ENCODE measurements around the gene HMGB3.
A peak's percentile ranks its signal among the peaks of the same experiment; 100 is the strongest.
"Not testable (repeated sequence)": the region's sequence is repeated elsewhere in the genome, so short reads cannot be mapped to it uniquely, and the experiment has no call there.

HMGB3 gene

GRCh38 chrX:150980186-150980585, 2.9 kb upstream of the HMGB3 start:
- Histone ChIP-seq H3K4me1 (ENCODE audit: control insufficient read depth in 1 of 2, insufficient read depth in 2 of 2, low read length in 2 of 2) (no peaks in the 10 kb centered on the region), H3K27me3 (ENCODE audit: low read depth, low read length) (no peaks in the 10 kb centered on the region), H3K4me3 (ENCODE audit: low read depth in 1 of 2, low read length in 2 of 2) (no peak overlapping the region), H3K27ac (ENCODE audit: low read length) (no peak overlapping the region), H3K9me3 (ENCODE audit: control insufficient read depth in 1 of 2, low read length in 2 of 2) (no peaks in the 10 kb centered on the region), H3K36me3 (ENCODE audit: control insufficient read depth in 1 of 2, insufficient read depth in 2 of 2, low read length in 2 of 2) (no peaks in the 10 kb centered on the region)

- H3K27ac ChIP-seq (ENCODE audit: low read length), result no peak overlapping the region
- H3K27me3 ChIP-seq (ENCODE audit: low read depth, low read length), result no peaks in the 10 kb centered on the region
- no peaks in the 10 kb centered on the region for H3K4me1 ChIP-seq (ENCODE audit: control insufficient read depth in 1 of 2, insufficient read depth in 2 of 2, low read length in 2 of 2)
- no peaks in the 10 kb centered on the region for H3K36me3 ChIP-seq (ENCODE audit: control insufficient read depth in 1 of 2, insufficient read depth in 2 of 2, low read length in 2 of 2)
- no peak overlapping the region for H3K4me3 ChIP-seq (ENCODE audit: low read depth in 1 of 2, low read length in 2 of 2)
- H3K9me3 ChIP-seq (ENCODE audit: control insufficient read depth in 1 of 2, low read length in 2 of 2), result no peaks in the 10 kb centered on the region
Observed at GRCh38 chrX:150980711-150981110, 2.4 kb upstream of the HMGB3 start.

DNA sequence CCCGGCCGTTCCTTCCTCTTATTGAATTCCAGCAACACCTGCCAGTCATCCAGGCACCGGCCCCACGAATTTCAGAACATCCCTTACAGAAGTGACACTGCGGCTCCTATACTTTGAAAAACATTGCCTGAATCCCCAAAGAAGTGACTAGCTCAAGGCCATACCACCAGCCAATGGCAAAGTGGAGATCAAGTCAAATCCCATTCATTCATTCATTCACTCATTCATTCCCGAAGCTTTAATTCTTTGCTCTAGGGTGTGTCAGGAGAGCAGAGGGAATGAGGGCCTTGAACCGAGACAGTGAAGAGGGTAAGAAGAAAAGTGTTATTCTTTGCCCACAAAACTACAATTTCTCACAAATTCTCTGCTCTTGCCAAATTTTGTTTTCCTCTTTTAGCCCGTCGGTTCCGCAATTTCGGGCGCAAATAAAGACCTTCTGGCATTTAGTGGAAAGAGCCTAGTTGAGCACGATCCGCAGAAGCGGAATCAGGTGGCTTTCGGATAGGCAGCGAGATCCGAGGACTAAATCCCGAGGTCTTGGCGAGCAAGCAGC, 824 bp upstream of the HMGB3 start:
- Histone ChIP-seq H3K4me1 (ENCODE audit: control insufficient read depth in 1 of 2, insufficient read depth in 2 of 2, low read length in 2 of 2) (no peaks in the 10 kb centered on the region), H3K27ac (ENCODE audit: low read length) (no peak overlapping the region), H3K27me3 (ENCODE audit: low read depth, low read length) (no peaks in the 10 kb centered on the region), H3K36me3 (ENCODE audit: control insufficient read depth in 1 of 2, insufficient read depth in 2 of 2, low read length in 2 of 2) (no peaks in the 10 kb centered on the region), H3K4me3 (ENCODE audit: low read depth in 1 of 2, low read length in 2 of 2) (peak overlapping the region; percentile 56 to 68), H3K9me3 (ENCODE audit: control insufficient read depth in 1 of 2, low read length in 2 of 2) (no peaks in the 10 kb centered on the region)

DNA sequence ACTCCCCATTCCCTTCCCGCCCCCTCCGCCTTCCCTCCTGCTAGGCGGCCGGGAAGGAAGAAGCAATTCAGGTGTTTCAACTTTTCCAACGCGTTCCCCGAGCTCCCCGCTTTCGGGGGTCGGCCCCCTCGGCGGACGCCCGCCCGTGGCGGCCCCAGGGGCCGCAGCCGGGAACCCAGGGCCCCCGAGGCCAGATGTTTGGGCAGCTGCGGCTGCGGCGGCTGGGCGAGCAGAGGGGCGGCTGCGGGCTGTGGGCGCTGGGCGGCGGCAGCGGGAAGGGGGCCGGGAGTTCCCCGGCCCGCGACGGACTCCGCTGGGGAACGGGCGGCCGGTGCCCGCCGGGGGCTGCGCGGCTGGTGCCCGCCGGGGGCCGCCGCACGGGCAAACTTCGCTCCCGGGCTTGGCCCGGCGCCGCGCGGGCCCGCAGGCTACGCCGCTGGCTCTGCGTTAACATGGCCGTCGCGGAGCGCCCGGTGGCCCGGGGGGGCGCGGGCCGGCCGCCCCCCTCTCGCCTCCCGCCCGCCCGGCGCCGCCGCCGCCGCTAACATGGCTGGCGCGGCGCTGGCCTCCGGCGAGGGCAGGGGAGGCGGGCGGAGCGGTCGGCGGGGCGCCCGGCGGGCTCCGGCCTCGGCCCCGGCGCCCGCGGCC, 510 bp downstream of the HMGB3 start:
- Histone ChIP-seq H3K36me3 (ENCODE audit: control insufficient read depth in 1 of 2, insufficient read depth in 2 of 2, low read length in 2 of 2) (no peaks in the 10 kb centered on the region), H3K9me3 (ENCODE audit: control insufficient read depth in 1 of 2, low read length in 2 of 2) (no peaks in the 10 kb centered on the region), H3K27ac (ENCODE audit: low read length) (no peak overlapping the region), H3K4me1 (ENCODE audit: control insufficient read depth in 1 of 2, insufficient read depth in 2 of 2, low read length in 2 of 2) (no peaks in the 10 kb centered on the region), H3K27me3 (ENCODE audit: low read depth, low read length) (no peaks in the 10 kb centered on the region), H3K4me3 (ENCODE audit: low read depth in 1 of 2, low read length in 2 of 2) (no peak overlapping the region)

DNA sequence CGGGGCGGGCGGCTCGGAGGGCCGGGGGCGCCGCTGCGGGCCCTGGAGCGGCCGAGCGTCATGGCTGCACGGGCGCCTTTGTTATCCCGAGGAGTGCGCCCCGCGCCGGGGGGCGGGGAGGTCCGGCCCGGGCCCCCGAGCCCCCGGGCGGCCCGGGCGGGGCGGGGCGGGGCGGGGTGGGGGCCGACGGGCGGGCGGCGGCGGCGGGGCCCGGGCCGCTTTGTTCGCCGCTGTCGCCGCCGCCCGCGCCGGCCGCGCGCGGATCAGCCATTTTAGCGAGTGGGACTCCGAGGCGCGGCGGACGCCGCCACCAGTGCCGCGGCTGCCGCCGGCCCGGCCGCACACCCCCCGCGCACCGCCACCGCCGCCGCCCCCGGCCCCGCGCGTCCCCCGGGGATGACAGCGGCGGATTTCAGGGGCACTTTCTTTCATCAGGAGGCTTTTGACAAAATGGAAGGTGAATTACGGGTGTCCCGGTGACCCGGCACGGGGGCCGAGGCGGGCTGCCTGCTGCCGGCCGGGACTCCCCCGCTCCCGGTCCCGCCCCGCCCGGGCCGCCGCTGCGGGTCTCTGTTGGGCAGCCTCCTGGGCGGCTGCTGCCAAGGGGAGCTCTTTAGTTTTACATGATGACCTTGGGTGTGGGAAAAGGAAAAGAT, 1.2 kb downstream of the HMGB3 start:
- Histone ChIP-seq H3K27me3 (ENCODE audit: low read depth, low read length) (no peaks in the 10 kb centered on the region), H3K4me3 (ENCODE audit: low read depth in 1 of 2, low read length in 2 of 2) (peak overlapping the region; percentile 33 to 63), H3K36me3 (ENCODE audit: control insufficient read depth in 1 of 2, insufficient read depth in 2 of 2, low read length in 2 of 2) (no peaks in the 10 kb centered on the region)

DNA sequence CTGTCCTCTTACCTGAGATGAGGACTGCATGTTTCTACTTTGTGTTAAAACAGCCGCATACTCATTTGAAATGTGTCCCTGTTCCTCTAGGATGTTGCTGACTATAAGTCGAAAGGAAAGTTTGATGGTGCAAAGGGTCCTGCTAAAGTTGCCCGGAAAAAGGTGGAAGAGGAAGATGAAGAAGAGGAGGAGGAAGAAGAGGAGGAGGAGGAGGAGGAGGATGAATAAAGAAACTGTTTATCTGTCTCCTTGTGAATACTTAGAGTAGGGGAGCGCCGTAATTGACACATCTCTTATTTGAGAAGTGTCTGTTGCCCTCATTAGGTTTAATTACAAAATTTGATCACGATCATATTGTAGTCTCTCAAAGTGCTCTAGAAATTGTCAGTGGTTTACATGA, 4.6 kb downstream of the HMGB3 start:
- H3K27ac ChIP-seq (ENCODE audit: low read length); H3K27me3 ChIP-seq (ENCODE audit: low read depth, low read length); H3K9me3 ChIP-seq (ENCODE audit: control insufficient read depth in 1 of 2, low read length in 2 of 2); H3K36me3 ChIP-seq (ENCODE audit: control insufficient read depth in 1 of 2, insufficient read depth in 2 of 2, low read length in 2 of 2); H3K4me3 ChIP-seq (ENCODE audit: low read depth in 1 of 2, low read length in 2 of 2); H3K4me1 ChIP-seq (ENCODE audit: control insufficient read depth in 1 of 2, insufficient read depth in 2 of 2, low read length in 2 of 2): not testable (repeated sequence)

More for the DNA sequence above, 1.2 kb downstream of the HMGB3 start:
- Histone ChIP-seq H3K27ac (ENCODE audit: low read length) (no peak overlapping the region), H3K4me1 (ENCODE audit: control insufficient read depth in 1 of 2, insufficient read depth in 2 of 2, low read length in 2 of 2) (no peaks in the 10 kb centered on the region), H3K9me3 (ENCODE audit: control insufficient read depth in 1 of 2, low read length in 2 of 2) (no peaks in the 10 kb centered on the region)

- Histone ChIP-seq H3K27ac (ENCODE audit: low read length) (no peak overlapping the region), H3K9me3 (ENCODE audit: control insufficient read depth in 1 of 2, low read length in 2 of 2) (no peaks in the 10 kb centered on the region), H3K4me3 (ENCODE audit: low read depth in 1 of 2, low read length in 2 of 2) (no peak overlapping the region), H3K36me3 (ENCODE audit: control insufficient read depth in 1 of 2, insufficient read depth in 2 of 2, low read length in 2 of 2) (no peaks in the 10 kb centered on the region), H3K4me1 (ENCODE audit: control insufficient read depth in 1 of 2, insufficient read depth in 2 of 2, low read length in 2 of 2) (no peaks in the 10 kb centered on the region), H3K27me3 (ENCODE audit: low read depth, low read length) (no peaks in the 10 kb centered on the region)
Observed at GRCh38 chrX:150989420-150989819, 6.3 kb downstream of the HMGB3 start.

DNA sequence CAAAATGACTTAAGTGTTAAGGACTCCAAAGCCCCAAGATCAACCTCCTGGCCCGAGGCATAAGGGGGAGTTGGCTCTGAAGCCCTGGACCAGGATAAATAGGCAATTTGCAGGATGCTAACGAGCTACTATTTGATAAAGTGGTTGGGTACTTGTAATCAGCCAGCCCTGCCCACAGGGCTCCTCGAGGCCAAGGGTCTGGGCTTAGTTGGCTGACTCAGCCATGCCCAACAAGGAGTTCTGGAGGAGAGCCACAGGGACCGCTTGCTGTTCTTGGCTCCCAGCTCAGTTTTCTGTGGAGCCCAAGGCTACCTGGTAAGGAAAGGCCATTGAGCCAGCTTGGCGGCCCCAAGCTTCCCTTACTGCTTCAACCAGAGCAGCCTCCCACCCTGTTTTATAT, 7.8 kb downstream of the HMGB3 start:
- H3K36me3 ChIP-seq (ENCODE audit: control insufficient read depth in 1 of 2, insufficient read depth in 2 of 2, low read length in 2 of 2), result no peaks in the 10 kb centered on the region
- H3K4me1 ChIP-seq (ENCODE audit: control insufficient read depth in 1 of 2, insufficient read depth in 2 of 2, low read length in 2 of 2), result no peaks in the 10 kb centered on the region
- no peaks in the 10 kb centered on the region for H3K27me3 ChIP-seq (ENCODE audit: low read depth, low read length)
- no peak overlapping the region for H3K27ac ChIP-seq (ENCODE audit: low read length)
- H3K9me3 ChIP-seq (ENCODE audit: control insufficient read depth in 1 of 2, low read length in 2 of 2), result no peaks in the 10 kb centered on the region
- H3K4me3 ChIP-seq (ENCODE audit: low read depth in 1 of 2, low read length in 2 of 2), result no peak overlapping the region

GRCh38 chrX:151000861-151001331, 17.8 kb downstream of the HMGB3 start:
- Histone ChIP-seq H3K36me3 (ENCODE audit: control insufficient read depth in 1 of 2, insufficient read depth in 2 of 2, low read length in 2 of 2) (no peaks in the 10 kb centered on the region), H3K27ac (ENCODE audit: low read length) (no peak overlapping the region)

DNA sequence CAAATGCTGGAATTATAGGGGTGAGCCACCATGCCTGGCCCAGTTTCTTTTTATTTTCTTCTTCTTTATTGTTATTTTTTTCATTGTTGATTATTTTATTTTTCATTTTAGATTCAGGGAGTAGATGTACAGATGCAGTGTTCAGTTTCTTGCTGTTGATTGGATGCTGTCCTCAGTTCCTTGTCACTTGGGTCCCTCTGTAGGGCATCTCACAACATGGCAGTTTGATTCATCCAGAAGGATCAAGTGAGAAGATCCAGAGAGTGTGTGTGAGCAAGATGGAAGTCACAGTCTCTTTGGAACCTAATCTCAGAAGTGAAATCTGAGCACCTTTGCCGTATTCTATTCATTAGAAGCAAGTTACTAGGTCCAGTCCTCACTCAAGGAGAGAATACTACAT, 20.9 kb downstream of the HMGB3 start:
- Histone ChIP-seq H3K4me3 (ENCODE audit: low read depth in 1 of 2, low read length in 2 of 2) (no peak overlapping the region), H3K4me1 (ENCODE audit: control insufficient read depth in 1 of 2, insufficient read depth in 2 of 2, low read length in 2 of 2) (no peaks in the 10 kb centered on the region), H3K27me3 (ENCODE audit: low read depth, low read length) (no peaks in the 10 kb centered on the region), H3K27ac (ENCODE audit: low read length) (no peak overlapping the region), H3K9me3 (ENCODE audit: control insufficient read depth in 1 of 2, low read length in 2 of 2) (no peaks in the 10 kb centered on the region), H3K36me3 (ENCODE audit: control insufficient read depth in 1 of 2, insufficient read depth in 2 of 2, low read length in 2 of 2) (no peaks in the 10 kb centered on the region)

More at GRCh38 chrX:151000861-151001331, 17.8 kb downstream of the HMGB3 start:
- Histone ChIP-seq H3K9me3 (ENCODE audit: control insufficient read depth in 1 of 2, low read length in 2 of 2) (no peaks in the 10 kb centered on the region), H3K27me3 (ENCODE audit: low read depth, low read length) (no peaks in the 10 kb centered on the region), H3K4me1 (ENCODE audit: control insufficient read depth in 1 of 2, insufficient read depth in 2 of 2, low read length in 2 of 2) (no peaks in the 10 kb centered on the region), H3K4me3 (ENCODE audit: low read depth in 1 of 2, low read length in 2 of 2) (no peak overlapping the region)

- Histone ChIP-seq H3K27ac (ENCODE audit: low read length) (no peak overlapping the region), H3K4me1 (ENCODE audit: control insufficient read depth in 1 of 2, insufficient read depth in 2 of 2, low read length in 2 of 2) (no peaks in the 10 kb centered on the region), H3K27me3 (ENCODE audit: low read depth, low read length) (no peaks in the 10 kb centered on the region), H3K36me3 (ENCODE audit: control insufficient read depth in 1 of 2, insufficient read depth in 2 of 2, low read length in 2 of 2) (no peaks in the 10 kb centered on the region), H3K4me3 (ENCODE audit: low read depth in 1 of 2, low read length in 2 of 2) (no peak overlapping the region), H3K9me3 (ENCODE audit: control insufficient read depth in 1 of 2, low read length in 2 of 2) (no peaks in the 10 kb centered on the region)
Observed at GRCh38 chrX:151006410-151007109, 23.4 kb downstream of the HMGB3 start.

Measured in muscle layer of duodenum (tissue), 2 donors.